Adrenal gland (tissue), 5 donors: ENCODE results near the gene NINL.
A peak's percentile ranks its signal among the peaks of the same experiment; 100 is the strongest.

Source experiments
- CTCF ChIP-seq, 6 experiments: fragments of 450-650 bp in 4 of 6; fragments of 200-600 bp in 2 of 6; sonication (generic) in 1 of 6; IDR thresholded peaks; 1 replicate in 5 of 6; 2 replicates in 1 of 6; pipeline versions ENCODE4 v1.5.1 to v1.8.0; 2016 to 2021; ENCODE audit warnings: antibody characterized with exemption in 6 of 6, mild to moderate bottlenecking in 2 of 6, moderate library complexity in 1 of 6
- POLR2A ChIP-seq, 2 donors: fragments of 450-650 bp; IDR thresholded peaks; one replicate each; pipeline ENCODE4 v1.6.1; 2017; ENCODE audit warnings: antibody characterized with exemption in 2 of 2, mild to moderate bottlenecking in 2 of 2, moderate library complexity in 1 of 2
- donor health status: DM: no; HTN: no; CAD: no.

GRCh38 chr20:25507385-25508082 lies 77.8 kb downstream of the NINL start:
- TF ChIP-seq POLR2A (IDR thresholded peaks at IDR 0.05): no peak
- peak in 2 of 6 experiments; percentile 16 to 24 for TF ChIP-seq CTCF (IDR thresholded peaks at IDR 0.05)
